Measurements from ENCODE around the gene SCOC. TPM values are rescaled to one million over a fixed set of nuclear protein-coding genes. Genes with fewer than 3 reads are reported as not detected.

Gene SCOC
- total RNA-seq: 40.7 and 41.7 TPM in 2 replicates

GRCh38 chr4:140373328-140374129 lies at the start of gene SCOC:
TSS of gene SCOC (plus strand) at chr4:140373646. CDS start at chr4:140379171, 5,525 bp downstream.

GRCh38 chr4:140427106-140427918 lies 53.9 kb downstream of the SCOC start, which contains the start of gene CLGN:
TSS of gene CLGN (minus strand) at chr4:140427648. CDS start at chr4:140413078, 14,570 bp downstream.

Other genes with a start within 250 kb of the SCOC start
- 0.92 and 0.93 TPM in 2 replicates for gene MAML3, start 219.5 kb upstream of the SCOC start, total RNA-seq
- gene CLGN, start 54.0 kb downstream of the SCOC start, total RNA-seq: 0.26 and 0.81 TPM in 2 replicates
- gene MGAT4D, start 124.6 kb downstream of the SCOC start, total RNA-seq: not detected in 2 replicates
- gene ELMOD2, start 150.5 kb downstream of the SCOC start, total RNA-seq: 24.1 and 26.7 TPM in 2 replicates
- gene UCP1, start 195.3 kb downstream of the SCOC start, total RNA-seq: not detected in 2 replicates

All from aortic smooth muscle cell (primary cell).